OCI-LY1 (cell line): ENCODE results near the gene PTPN14.

Experiments used
- CTCF ChIP-seq: fragments of 200-600 bp; sonication (generic), shearing (Covaris generic); IDR thresholded peaks from 2 replicates; pipeline ENCODE4 v1.5.1; 2017; ENCODE audit warnings: mild to moderate bottlenecking, antibody characterized with exemption, low read length, moderate library complexity, mixed read lengths
- EZH2 ChIP-seq: fragments of 200-600 bp; sonication (generic), shearing (Covaris generic); IDR thresholded peaks from 2 replicates; pipeline ENCODE4 v1.8.0; 2017; ENCODE audit warnings: borderline replicate concordance, mixed run types, mild to moderate bottlenecking, antibody characterized with exemption, low read length, moderate library complexity, mixed read lengths

- TF ChIP-seq CTCF (no peak), EZH2 (no peak)
These were observed 1.8 kb upstream of the PTPN14 start for GRCh38 chr1:214553142-214553710.
